GM19463 (cell line): ENCODE data around the gene MXI1.
A peak's percentile ranks its signal among the peaks of the same experiment; 100 is the strongest.
"Not testable (repeated sequence)": the region's sequence is repeated elsewhere in the genome, so short reads cannot be mapped to it uniquely, and the experiment has no call there.

Source experiments
- ATAC-seq: cut with Tn5 transposase; IDR thresholded peaks from one replicate; pipeline ENCODE4 v1.9.1; 2021; ENCODE audit warnings: mild to moderate bottlenecking, moderate library complexity; ENCODE audit not compliant: unreplicated experiment

Gene MXI1

GRCh38 chr10:110233846-110234245 is 26.4 kb downstream of the MXI1 start:
- ATAC-seq: no peak

GRCh38 chr10:110237894-110238480 is 30.6 kb downstream of the MXI1 start:
- no peak for ATAC-seq

GRCh38 chr10:110239892-110240291 is 32.5 kb downstream of the MXI1 start:
- no peak for ATAC-seq

- no peak for ATAC-seq
These were observed 34.0 kb downstream of the MXI1 start for GRCh38 chr10:110241407-110241806.

DNA sequence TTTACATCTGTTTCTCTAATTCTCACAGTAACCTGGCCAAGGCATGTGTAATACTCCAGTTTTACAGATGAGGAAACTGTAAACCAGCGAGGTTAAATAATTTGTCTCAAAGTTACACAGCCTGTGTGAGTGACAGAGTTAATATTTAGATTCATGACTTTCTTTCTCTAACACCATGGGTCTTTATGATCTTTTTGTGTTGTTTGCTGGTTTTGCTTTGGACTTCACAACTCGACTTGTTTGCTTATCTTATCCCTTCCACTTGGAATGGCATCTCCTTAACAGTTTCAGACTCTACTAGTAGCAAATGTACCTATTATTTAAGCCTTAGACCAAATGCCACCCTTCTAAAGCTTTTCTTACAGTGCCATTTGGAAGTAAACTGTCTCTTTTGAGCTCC is 34.4 kb downstream of the MXI1 start:
- ATAC-seq: no peak

DNA sequence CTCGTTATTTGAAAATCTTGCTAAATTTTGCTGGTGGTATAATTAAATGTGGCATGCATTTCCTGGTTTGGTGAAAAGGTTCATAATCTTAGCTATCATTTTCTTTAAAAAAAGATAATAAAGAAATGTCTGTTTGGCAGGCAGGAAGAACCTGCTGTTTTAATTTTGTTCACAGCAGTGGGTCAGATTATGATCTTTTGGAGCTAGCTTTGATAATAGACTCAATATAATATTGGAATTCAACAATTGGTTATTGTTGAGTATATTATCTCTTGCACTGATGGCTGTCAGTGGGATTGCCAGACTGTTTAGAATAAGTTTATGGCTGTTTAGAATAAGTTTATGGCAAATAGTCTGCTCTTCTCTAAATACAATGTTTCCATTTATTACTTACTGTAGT is 35.1 kb downstream of the MXI1 start:
- ATAC-seq: no peak

DNA sequence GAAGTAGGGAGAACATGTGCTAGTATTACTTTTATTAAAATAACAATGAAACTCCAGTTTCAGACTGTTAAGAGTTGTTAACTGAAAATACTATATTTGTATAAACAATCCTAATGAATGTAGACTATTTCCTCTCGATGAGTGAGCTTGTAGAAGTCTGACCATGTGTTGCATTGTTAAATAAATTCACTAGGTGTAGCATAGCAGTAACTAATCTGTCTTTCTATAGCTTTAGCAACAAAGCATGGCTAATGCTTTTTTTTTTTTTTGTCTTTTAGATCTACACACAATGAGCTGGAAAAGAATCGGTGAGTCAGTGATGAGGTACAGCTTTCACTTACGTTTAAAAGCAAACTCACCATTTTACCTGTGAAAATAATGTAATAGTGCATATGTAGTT is 37.1 kb downstream of the MXI1 start:
- no peak for ATAC-seq

DNA sequence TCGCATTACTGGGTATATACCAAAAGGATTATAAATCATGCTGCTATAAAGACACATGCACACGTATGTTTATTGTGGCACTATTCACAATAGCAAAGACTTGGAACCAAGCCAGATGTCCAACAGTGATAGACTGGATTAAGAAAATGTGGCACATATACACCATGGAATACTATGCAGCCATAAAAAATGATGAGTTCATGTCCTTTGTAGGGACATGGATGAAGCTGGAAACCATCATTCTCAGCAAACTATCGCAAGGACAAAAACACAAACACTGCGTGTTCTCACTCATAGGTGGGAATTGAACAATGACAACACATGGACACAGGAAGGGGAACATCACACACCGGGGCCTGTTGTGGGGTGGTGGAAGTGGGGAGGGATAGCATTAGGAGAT is 40.4 kb downstream of the MXI1 start:
- not testable (repeated sequence) for ATAC-seq

- peak; percentile 47 for ATAC-seq
These were observed 42.1 kb downstream of the MXI1 start for GRCh38 chr10:110249489-110249888.

DNA sequence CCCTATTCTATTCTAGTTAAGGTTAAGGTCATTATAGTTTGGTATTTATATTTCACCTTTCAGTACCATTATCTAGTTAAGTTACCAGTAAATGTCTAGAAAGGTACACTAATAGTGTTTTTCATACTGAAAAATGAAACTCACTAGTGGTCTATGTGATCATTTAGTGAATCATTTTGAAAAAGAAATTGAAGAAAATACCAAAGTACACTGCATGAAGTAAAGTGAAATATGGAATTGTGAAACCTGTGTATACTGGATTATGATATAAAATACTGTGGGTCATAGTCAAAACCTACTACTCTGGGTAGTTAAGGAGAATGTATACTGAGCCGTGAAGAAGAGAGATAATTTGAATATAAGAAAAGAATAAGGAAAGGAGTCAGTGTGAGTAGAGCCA is 44.0 kb downstream of the MXI1 start:
- ATAC-seq: peak; percentile 85

- no peak for ATAC-seq
These were observed 44.7 kb downstream of the MXI1 start for GRCh38 chr10:110252151-110252550.

- no peak for ATAC-seq
These were observed 47.1 kb downstream of the MXI1 start for GRCh38 chr10:110254467-110254866.

GRCh38 chr10:110258542-110258941 is 51.1 kb downstream of the MXI1 start:
- ATAC-seq: no peak

DNA sequence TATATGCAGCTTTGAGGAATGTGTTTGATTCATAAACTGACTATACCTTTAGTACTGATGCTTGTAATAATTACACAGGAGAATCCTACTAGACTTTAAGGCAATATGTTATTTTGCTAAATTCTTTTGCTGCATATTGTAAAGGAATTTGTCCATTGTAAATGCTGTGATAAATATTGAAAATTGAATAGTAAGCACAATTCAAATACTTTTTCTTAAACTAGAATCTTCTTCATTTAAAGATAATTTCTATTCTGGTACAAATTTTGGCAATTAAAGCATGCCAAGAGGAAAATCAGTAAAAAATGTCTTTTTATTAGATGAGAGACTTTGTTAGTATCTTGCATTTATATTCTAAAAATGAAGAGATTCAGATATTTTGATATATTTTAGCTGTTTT is 51.9 kb downstream of the MXI1 start:
- ATAC-seq: no peak

DNA sequence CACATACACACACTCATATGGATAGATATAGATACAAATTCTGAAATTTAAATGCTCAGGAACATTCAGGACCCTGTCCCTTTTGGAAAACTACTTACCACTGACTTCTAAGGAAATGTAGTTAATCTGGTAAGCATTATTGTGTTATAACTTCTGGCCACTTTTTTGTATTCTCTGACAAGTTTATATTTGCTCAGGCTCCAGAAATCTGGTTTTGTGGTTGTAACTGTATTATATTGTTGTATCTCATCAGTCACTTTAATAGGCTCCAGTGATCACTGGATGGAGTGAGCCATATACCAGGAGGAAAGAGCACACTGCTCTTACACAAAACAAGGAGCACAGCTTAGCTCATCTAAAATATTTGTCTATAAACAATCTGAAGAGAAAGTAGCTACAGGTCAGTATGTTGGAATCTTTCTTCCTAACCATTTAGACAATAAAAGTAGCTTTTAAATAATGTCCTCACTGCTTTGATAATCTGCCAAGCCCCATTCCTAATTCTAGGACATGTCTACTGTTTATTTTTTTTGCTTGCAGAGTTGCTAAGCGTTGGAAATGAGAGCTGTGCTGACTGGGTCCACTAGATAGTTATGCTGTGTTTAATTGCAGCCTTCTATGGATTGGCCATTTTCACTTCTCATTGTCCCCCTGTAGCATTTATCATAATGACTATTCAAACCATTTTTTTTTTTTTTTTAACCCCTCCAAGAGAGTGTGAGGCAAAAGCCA is 53.5 kb downstream of the MXI1 start:
- no peak for ATAC-seq

DNA sequence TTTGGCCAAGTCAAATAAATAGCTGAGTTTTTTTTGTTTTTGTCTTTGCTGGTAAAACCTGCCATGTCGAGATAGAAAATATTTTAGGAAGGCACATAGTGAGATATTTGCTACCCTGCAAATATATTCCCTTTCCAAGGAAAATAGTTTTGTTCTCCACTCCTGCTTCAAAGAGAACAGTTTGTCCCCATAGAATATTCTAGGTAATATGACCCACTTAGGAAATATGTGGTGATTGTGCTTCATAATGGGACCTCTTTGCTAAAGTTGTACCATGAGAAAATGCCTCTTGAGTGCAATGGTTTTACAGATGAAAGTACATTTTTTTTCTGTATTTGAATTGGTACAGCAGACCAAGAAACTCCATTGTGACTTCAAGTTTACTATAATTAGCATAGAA is 55.8 kb downstream of the MXI1 start:
- ATAC-seq: no peak

DNA sequence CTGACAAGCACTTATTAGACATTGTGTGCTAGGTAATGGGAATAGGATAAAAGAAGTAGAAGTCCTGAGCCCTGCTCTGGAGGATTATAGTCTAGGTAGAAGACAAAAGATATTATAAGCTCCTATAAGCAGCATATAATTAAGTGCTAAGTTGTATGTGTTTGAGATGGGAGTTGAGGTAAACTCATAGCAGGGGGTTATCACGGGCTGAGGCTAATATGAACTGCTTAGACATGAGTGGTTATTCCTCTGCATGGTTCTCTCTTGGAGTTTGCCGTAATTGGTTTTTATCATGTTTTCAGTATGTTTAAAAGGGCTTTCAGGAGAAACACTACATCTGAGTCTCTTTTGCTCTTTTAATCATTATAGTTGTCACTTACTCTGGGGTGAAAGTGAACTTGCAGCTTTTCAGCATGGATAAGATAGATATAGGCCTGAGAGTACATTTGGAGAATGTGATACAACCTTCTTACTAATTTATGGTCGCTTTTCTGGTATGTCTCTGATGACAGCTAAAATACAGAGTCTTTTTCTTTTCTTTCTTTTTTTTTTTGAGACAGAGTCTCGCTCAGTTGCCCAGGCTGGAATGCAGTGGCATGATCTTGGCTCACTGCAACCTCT is 58.3 kb downstream of the MXI1 start:
- ATAC-seq: no peak

GRCh38 chr10:110267276-110267675 is 59.9 kb downstream of the MXI1 start:
- ATAC-seq: no peak

- no peak for ATAC-seq
These were observed 61.0 kb downstream of the MXI1 start for GRCh38 chr10:110268442-110268841.

DNA sequence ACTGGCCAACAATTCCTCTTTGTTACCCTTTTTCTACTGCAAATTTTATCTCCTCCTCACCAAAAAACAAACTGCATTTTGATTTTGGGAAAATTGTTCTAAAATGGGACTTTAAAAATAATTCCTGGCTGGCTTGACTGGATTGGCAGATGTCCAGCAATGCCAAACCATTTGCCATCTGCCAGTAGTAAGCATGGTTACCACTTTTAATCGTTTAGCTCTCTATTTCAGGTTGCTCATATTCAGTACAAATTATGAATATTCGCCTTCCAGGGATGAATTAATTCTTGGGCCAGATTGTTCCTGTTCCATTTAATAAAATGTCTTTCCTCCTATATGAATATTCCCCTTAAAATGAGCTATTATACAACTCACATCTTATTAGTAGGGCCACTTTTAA is 61.6 kb downstream of the MXI1 start:
- ATAC-seq: no peak

DNA sequence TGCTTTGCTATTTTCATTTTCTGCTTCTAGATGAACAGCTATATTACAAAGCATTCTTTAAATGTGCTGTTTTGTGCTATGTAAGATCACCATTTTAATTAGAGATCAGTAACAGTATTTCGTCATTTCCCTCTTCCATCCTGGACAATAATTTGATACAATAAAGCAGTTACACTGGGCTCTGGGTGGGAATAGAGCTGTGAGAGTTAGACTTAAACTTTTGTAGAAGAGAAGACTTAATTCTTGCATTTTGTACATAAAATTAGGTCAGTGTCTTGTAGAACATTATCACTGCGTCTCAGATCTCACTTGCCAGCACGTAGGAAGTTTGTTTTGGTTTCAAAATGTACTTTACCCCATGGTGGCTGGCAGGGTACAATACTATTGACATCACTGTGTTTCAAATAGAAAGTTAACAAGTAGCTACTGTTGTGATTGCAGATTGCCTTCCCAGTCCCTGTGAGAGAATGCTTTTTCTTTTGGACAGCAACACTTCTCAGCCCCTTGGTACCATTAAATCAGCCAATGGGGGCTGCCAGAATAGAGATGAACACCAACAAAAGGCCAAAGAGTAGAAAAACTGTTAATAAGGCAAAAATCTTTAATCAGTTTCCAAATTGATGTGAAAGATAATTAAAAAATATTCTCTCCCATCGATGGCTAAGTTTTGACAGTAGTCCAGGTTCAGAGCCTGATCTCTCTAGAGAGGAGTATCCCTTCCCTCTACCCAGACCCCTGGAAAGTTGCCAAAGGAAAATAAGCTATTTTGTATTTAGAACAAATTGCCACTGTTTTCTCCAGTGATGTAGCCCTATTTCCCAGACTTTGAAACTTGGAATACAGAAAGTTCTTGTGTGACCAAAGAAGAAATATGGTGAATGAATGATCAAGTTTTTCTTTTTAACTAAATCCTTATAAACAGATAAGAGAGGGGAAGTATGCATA is 62.2 kb downstream of the MXI1 start:
- ATAC-seq: peak; percentile 51
